Activated naive CD8-positive, alpha-beta T cell (primary cell): ENCODE data around the gene TAS1R3.
A peak's percentile ranks its signal among the peaks of the same experiment; 100 is the strongest.

ENCODE experiments used
- H3K27ac Mint-ChIP-seq: one replicate; pipeline ENCODE4 v1.8.0; 2021; ENCODE audit warnings: mixed read lengths
- H3K27me3 Mint-ChIP-seq: one replicate; pipeline ENCODE4 v1.8.0; 2021; ENCODE audit warnings: mixed read lengths
- H3K36me3 Mint-ChIP-seq: one replicate; pipeline ENCODE4 v1.8.0; 2021; ENCODE audit warnings: mixed read lengths
- H3K4me1 Mint-ChIP-seq: one replicate; pipeline ENCODE4 v1.8.0; 2021; ENCODE audit warnings: low read depth, mixed read lengths
- H3K4me3 Mint-ChIP-seq: one replicate; pipeline ENCODE4 v1.8.0; 2021; ENCODE audit warnings: mild to moderate bottlenecking, mixed read lengths
- H3K9me3 Mint-ChIP-seq: one replicate; pipeline ENCODE4 v1.8.0; 2021; ENCODE audit warnings: low read depth, mixed read lengths

TAS1R3 gene

GRCh38 chr1:1344655-1345361 lies 13.7 kb downstream of the TAS1R3 start:
- Mint-ChIP-seq H3K27me3 (no peaks in the 10 kb centered on the region), H3K9me3 (no peaks in the 10 kb centered on the region), H3K36me3 (no peaks in the 10 kb centered on the region), H3K4me1 (peaks cover 12% of the 10 kb centered on the region), H3K4me3 (no peak overlapping the region), H3K27ac (no peak overlapping the region)

- Mint-ChIP-seq H3K27me3 (no peaks in the 10 kb centered on the region), H3K4me1 (peaks cover 12% of the 10 kb centered on the region), H3K9me3 (no peaks in the 10 kb centered on the region), H3K27ac (no peak overlapping the region), H3K4me3 (no peak overlapping the region), H3K36me3 (no peaks in the 10 kb centered on the region)
Observed at GRCh38 chr1:1345384-1345783, 14.3 kb downstream of the TAS1R3 start.

DNA sequence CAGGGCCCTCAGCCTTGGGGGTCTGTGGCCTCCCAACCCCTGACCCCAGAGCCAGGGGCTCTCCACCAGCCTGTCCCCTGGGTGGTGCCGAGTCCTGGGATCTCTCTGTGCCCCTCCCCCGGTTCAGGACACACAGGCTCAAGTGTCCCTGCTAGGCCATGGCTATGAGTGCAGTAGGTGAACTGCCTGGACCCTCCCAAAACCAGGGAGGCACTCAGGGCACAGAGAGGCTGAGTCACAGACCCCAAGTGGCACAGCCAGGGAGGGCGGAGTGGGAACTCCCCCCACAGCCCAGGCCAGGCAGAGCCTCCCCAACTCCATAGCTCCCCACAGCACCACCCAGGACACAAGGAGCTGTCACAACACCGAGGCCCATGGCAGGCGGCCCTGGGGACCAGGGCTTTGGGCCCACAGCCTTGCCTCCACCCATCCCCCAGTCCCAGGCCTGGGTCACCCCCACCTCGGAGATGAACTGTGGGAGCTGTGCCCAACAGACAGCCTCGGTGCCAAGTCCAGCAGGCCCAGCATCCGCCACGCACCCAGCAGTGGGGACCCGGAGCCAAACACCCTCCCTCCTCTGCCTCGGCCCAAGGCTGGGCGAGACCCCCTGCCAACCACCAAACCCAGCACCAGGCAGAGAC lies 14.9 kb downstream of the TAS1R3 start:
- peaks cover 12% of the 10 kb centered on the region for H3K4me1 Mint-ChIP-seq
- no peak overlapping the region for H3K27ac Mint-ChIP-seq
- no peaks in the 10 kb centered on the region for H3K36me3 Mint-ChIP-seq
- no peaks in the 10 kb centered on the region for H3K9me3 Mint-ChIP-seq
- no peak overlapping the region for H3K4me3 Mint-ChIP-seq
- no peaks in the 10 kb centered on the region for H3K27me3 Mint-ChIP-seq

DNA sequence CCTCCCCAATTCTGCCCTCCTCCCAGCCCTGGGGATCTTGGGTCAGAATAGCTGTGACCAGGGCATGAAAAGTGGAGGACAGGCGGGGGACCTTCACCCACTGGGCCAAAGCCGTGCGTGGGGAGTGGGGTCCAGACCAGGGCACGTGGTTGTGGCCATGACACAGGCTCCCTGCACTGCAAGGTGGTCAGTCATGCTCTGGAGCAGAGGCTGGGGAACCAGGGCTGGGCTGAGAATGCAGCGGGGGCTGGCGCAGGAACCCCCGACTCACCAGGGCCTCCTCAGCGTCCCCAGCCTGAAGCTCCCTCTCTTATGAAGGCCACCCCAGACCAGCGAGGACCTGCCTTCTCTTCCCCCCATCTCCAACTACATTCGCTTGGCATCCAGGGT lies 15.4 kb downstream of the TAS1R3 start:
- Mint-ChIP-seq H3K36me3 (no peaks in the 10 kb centered on the region), H3K27ac (no peak overlapping the region), H3K27me3 (no peaks in the 10 kb centered on the region), H3K4me1 (peaks cover 10% of the 10 kb centered on the region), H3K9me3 (no peaks in the 10 kb centered on the region), H3K4me3 (peak overlapping the region; percentile 79)

DNA sequence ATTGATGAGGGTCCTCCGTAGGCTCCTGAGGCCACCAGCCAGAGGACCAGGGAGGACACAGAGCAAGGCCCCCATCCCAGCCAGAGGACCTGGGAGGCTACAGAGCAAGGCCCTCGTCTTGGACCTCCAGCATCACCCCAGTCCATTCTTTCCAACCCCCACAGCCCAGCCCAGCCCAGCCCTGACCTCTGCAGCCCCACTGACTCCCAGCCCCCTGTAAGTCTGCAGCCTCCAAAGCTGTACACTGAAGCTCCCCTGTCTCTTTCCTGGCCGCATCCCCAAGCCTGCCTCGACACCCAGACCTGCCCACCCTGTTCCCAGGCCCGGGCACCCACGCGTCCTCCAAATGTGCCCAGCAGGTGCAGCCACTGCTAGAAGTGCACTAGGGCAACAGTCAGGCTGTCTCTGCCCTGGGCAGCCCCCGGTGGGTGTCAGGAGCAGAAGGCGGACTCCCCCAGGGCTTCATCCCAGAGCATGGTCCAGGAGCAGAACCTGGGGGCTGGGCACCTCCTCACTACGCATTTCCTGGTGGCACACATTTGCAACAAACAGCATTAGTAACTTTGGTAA lies 16.0 kb downstream of the TAS1R3 start:
- Mint-ChIP-seq H3K27ac (no peak overlapping the region), H3K4me3 (peak overlapping the region; percentile 79), H3K27me3 (no peaks in the 10 kb centered on the region), H3K36me3 (no peaks in the 10 kb centered on the region), H3K9me3 (no peaks in the 10 kb centered on the region), H3K4me1 (peaks cover 10% of the 10 kb centered on the region)

- peaks cover 2% of the 10 kb centered on the region for H3K27me3 Mint-ChIP-seq
- H3K4me1 Mint-ChIP-seq, result peaks cover 16% of the 10 kb centered on the region
- H3K9me3 Mint-ChIP-seq, result no peaks in the 10 kb centered on the region
- peak overlapping the region; percentile 79 for H3K4me3 Mint-ChIP-seq
- no peaks in the 10 kb centered on the region for H3K36me3 Mint-ChIP-seq
- H3K27ac Mint-ChIP-seq, result no peak overlapping the region
Observed at GRCh38 chr1:1347663-1348419, 16.8 kb downstream of the TAS1R3 start.

DNA sequence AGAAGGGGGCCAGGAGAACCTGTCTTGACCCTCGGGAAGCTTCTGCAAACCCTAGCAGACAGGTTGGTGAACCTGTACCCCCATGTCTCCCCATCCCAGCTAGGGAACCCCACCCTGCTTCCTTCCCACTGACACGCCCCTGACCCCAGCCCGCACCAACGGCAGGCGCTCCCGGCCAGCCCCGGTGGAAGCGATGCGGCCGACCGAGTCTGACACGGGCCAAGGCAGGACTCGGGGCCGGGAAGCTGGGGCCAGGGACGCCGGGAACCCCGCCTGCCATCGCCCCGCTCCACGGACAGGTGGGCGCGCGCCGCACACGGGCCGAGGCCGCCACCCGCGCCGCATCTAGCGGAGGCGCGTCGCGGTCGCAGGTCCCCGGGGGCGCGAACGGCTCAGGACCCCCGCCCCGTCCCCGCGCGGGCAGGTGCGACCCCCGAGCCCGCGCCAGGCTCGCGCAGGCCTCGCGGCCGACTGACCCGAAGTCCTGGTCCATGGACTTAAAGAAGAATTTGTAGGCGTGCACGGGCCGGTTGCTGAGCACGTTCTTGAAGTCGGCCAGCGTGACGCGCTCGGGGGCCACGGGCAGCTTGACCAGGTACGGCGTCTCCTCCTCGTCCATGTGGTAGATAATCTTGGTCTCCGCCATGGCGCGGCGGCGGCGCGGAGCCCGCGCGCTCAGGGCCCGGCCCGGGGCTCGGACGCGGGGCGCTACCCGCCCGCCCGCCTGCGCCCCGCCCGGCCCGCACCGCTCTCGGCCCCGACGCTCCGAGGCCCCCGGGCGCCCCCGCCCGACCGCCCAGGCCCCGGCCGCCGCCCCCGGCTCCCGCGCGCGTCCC lies 17.6 kb downstream of the TAS1R3 start:
- H3K4me3 Mint-ChIP-seq, result peak overlapping the region; percentile 79
- H3K36me3 Mint-ChIP-seq, result no peaks in the 10 kb centered on the region
- peaks cover 2% of the 10 kb centered on the region for H3K27me3 Mint-ChIP-seq
- no peak overlapping the region for H3K27ac Mint-ChIP-seq
- peaks cover 17% of the 10 kb centered on the region for H3K4me1 Mint-ChIP-seq
- H3K9me3 Mint-ChIP-seq, result no peaks in the 10 kb centered on the region

DNA sequence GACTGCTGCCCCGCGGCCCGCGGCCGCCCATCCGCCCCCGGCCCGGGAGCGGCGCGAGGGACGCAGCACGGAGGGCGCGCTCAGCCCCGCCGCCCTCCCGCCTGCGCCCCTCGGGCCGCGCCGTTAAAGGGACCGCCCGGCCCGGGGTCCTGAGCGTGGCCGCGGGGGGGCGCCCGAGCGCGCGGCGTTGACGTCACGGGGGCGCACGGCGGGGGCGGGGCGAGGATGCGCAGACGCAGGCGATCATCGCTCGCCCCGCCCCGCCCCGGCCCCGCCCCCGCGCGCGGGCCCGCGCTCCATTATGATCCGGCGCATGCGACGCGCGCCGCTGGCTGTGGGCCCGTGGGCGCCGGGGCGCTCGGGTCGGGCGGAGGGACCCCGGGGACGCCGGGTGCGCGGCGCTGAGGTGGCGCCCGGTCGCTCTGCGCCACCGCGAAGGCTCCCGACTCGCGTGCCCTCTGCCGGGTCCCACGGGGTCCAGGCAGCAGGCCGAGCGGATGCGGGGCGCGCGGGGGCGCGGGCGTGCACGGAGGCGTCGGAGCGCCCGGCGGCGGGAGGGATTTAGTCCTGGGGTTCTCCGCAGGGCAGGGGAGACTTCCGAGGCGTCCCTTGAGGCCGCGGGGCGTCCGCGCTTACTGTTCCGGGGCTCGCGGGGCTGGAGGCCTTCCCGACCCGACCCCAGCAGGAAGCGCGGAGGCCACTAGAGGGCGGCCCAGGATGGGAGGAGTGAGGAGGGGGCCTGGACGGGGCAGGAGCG lies 18.4 kb downstream of the TAS1R3 start, which contains the start of gene DVL1:
TSS of gene DVL1 (minus strand) at position 163 of the 757 bp plus-strand sequence. CDS start 353 bp downstream, outside the sequence.
- Mint-ChIP-seq H3K36me3 (no peaks in the 10 kb centered on the region), H3K4me1 (peaks cover 17% of the 10 kb centered on the region), H3K27ac (no peak within 1 kb of the TSS), H3K9me3 (no peaks in the 10 kb centered on the region), H3K27me3 (peaks cover 2% of the 10 kb centered on the region), H3K4me3 (peak within 1 kb of the TSS; percentile 79)

- Mint-ChIP-seq H3K27me3 (peaks cover 2% of the 10 kb centered on the region), H3K36me3 (no peaks in the 10 kb centered on the region), H3K9me3 (no peaks in the 10 kb centered on the region), H3K4me1 (peaks cover 14% of the 10 kb centered on the region), H3K27ac (peak overlapping the region; percentile 41), H3K4me3 (peak overlapping the region; percentile 74)
Observed at GRCh38 chr1:1351511-1352427, 20.7 kb downstream of the TAS1R3 start.

DNA sequence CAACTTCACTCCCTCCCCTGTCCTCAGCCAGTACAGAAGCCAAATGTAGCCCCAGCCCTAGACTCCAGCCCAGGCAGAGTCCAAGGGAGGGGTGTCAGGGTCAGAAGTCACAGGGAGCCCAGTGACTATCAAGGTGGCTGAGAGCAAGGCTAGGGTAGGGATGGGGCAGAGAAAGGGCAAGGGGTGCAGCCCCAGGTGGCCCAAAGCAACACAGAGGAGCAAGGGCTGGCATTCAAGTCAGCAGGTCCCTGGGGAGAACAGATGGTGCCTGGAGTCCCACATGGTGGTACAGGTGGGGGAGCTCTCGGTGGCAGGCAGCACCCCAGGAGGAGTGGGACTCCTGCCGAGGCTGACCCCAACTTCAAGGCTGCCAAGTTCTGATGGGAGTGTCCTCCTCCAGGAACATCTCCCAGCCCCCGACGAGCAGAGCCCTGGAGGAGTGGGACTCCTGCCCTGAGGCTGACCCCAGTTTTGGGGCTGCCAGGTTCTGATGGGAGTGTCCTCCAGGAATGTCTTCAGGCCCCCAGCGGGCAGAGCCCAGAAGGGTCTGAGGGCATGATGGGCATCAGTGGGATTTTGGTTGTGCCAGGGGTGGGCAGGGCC lies 21.8 kb downstream of the TAS1R3 start:
- Mint-ChIP-seq H3K4me3 (peak overlapping the region; percentile 74), H3K27me3 (peaks cover 2% of the 10 kb centered on the region), H3K27ac (no peak overlapping the region), H3K36me3 (no peaks in the 10 kb centered on the region), H3K9me3 (no peaks in the 10 kb centered on the region), H3K4me1 (peaks cover 11% of the 10 kb centered on the region)

DNA sequence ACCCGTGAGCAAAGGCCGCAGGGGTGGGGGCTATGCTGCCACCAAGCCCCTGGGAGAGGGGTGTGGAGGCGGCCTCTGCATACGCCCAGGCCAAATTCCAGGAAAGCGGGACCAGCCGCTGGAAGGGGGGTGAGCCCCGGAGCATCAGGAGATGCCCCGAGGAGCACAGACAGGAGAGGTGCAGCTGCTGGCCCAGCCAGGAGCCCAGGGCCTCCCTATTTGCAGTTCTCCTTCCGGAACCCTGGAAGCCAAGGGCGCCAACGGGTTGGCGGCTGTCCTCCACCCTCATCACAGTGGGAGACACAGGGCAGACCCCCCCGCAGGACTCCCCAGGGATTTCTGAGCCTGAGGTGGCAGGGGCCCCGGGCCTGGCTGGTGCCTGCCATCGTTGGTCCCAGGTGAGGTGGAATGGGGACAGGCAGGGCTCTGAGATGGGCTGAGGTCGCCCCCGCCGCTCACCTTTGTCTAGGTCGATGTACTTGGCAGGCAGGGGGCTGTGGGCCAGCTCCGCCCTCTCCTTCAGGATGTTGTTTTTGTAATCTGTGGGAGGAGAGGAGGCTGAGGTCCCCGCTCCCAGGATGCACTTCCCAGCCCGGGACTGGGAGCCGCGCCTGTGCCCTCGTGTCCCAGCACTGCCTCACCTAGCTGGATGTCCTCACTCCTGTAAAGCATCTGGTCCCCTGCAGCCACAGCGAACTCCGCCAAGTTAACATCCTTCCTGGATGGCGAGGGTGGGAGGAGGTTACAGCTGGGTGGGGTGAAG lies 22.5 kb downstream of the TAS1R3 start:
- H3K27ac Mint-ChIP-seq, result no peak overlapping the region

More for the DNA sequence above, 22.5 kb downstream of the TAS1R3 start:
- no peaks in the 10 kb centered on the region for H3K9me3 Mint-ChIP-seq
- peak overlapping the region; percentile 23 for H3K4me3 Mint-ChIP-seq
- no peaks in the 10 kb centered on the region for H3K36me3 Mint-ChIP-seq
- peaks cover 14% of the 10 kb centered on the region for H3K4me1 Mint-ChIP-seq
- peaks cover 2% of the 10 kb centered on the region for H3K27me3 Mint-ChIP-seq
